GM10248 (cell line): ENCODE results near the gene FAM83E.
"Not testable (repeated sequence)": the region's sequence is repeated elsewhere in the genome, so short reads cannot be mapped to it uniquely, and the experiment has no call there.

ENCODE experiments used
- CTCF ChIA-PET: fragments of 300-600 bp; sonication (Branson Sonifier 250); formaldehyde crosslinking; extraction: SDS; loops from one replicate; lab custom pipeline; 2021; ENCODE audit warnings: antibody characterized with exemption; lab: Yijun Ruan, JAX
- POLR2A ChIA-PET: fragments of 350-650 bp; sonication (Branson Sonifier 250); formaldehyde crosslinking; extraction: SDS; loops from one replicate; lab custom pipeline; 2020; ENCODE audit warnings: antibody characterized with exemption; lab: Yijun Ruan, JAX
- DNase-seq: peaks from one replicate; pipeline ENCODE4 v3.0.0; 2012; ENCODE audit errors: extremely low spot score
- CTCF ChIP-seq: IDR thresholded peaks from 2 replicates; pipeline ENCODE4 v1.5.1; 2012; ENCODE audit warnings: mild to moderate bottlenecking, low read depth; ENCODE audit errors: extremely low read depth, missing control alignments, control extremely low read depth

Gene FAM83E

GRCh38 chr19:48633148-48634035 lies 18.5 kb upstream of the FAM83E start:
- no peak for DNase-seq
- TF ChIP-seq CTCF: no peak
- POLR2A ChIA-PET: interaction anchor here (0.7 to 3.4 kb wide), 2 partner anchors 14 to 277 kb away, joined by 7 to 16 read pairs; partner anchors contain the start of genes RPL18 and SPHK2
- CTCF ChIA-PET: interaction anchor here (1.0 to 2.7 kb wide), 5 partner anchors 10 to 203 kb away, joined by 3 to 20 read pairs (median 4); partner anchors contain the start of genes CA11, HSD17B14, RPL18 and SPHK2

- TF ChIP-seq CTCF: no peak
- no peak for DNase-seq
- ChIA-PET CTCF (interaction anchor here (2.2 to 2.7 kb wide), 2 partner anchors 9 to 13 kb away, joined by 5 to 20 read pairs; partner anchors contain the start of gene CA11), POLR2A (interaction anchor here (0.7 to 3.4 kb wide), 3 partner anchors 11 to 277 kb away, joined by 5 to 16 read pairs (median 7); partner anchors contain the start of genes RPL18 and SPHK2)
Measured at GRCh38 chr19:48632692-48633147, 17.8 kb upstream of the FAM83E start.

GRCh38 chr19:48632286-48632685 lies 17.4 kb upstream of the FAM83E start:
- CTCF ChIA-PET: interaction anchor here (1.0 to 2.2 kb wide), 2 partner anchors 14 to 24 kb away, joined by 4 to 5 read pairs; partner anchors contain the start of gene CA11

GRCh38 chr19:48631225-48631624 lies 16.3 kb upstream of the FAM83E start:
- no peak for DNase-seq
- ChIA-PET CTCF (interaction anchor here (1.0 to 2.2 kb wide), 2 partner anchors 15 to 23 kb away, joined by 4 to 5 read pairs; partner anchors contain the start of gene CA11), POLR2A (interaction anchor here (1.4 to 3.4 kb wide), 2 partner anchors 12 kb away, joined by 5 to 16 read pairs; partner anchors contain the start of genes RPL18 and SPHK2)
- no peak for TF ChIP-seq CTCF

More at GRCh38 chr19:48632286-48632685, 17.4 kb upstream of the FAM83E start:
- DNase-seq: not testable (repeated sequence)
- POLR2A ChIA-PET: interaction anchor here (0.7 to 3.4 kb wide), 2 partner anchors 10 to 13 kb away, joined by 5 to 16 read pairs; partner anchors contain the start of genes RPL18 and SPHK2

- CTCF ChIA-PET: no interaction called here
- no peak for DNase-seq
- TF ChIP-seq CTCF: no peak
- POLR2A ChIA-PET: interaction anchor here (1.4 kb wide), 1 partner anchor 11 kb away, joined by 5 read pairs; the partner anchor contains the start of genes RPL18 and SPHK2
Measured at GRCh38 chr19:48630296-48631063, 15.6 kb upstream of the FAM83E start.

- TF ChIP-seq CTCF: no peak
- ChIA-PET CTCF (no interaction called here), POLR2A (interaction anchor here (1.4 kb wide), 1 partner anchor 11 kb away, joined by 5 read pairs; the partner anchor contains the start of genes RPL18 and SPHK2)
- no peak for DNase-seq
Measured at GRCh38 chr19:48629599-48630295, 14.9 kb upstream of the FAM83E start.
